Esophagus muscularis mucosa (tissue), 3 donors: Measurements from ENCODE around the gene USP12.

Experiments used
- POLR2A ChIP-seq: fragments of 450-650 bp; IDR thresholded peaks from one replicate; pipeline ENCODE4 v1.6.1; 2017; ENCODE audit warnings: antibody characterized with exemption, moderate library complexity, mild to moderate bottlenecking, low read depth
- POLR2AphosphoS5 ChIP-seq, 2 donors: sonication (generic); formaldehyde crosslinking; IDR thresholded peaks; one replicate each; pipeline ENCODE4 v1.6.1; 2017; ENCODE audit warnings: antibody characterized with exemption in 2 of 2
- TF ChIP-seq, protein P1 (sequence below), 3 experiments: fragments of 200-600 bp in 2 of 3; fragments of 450-650 bp in 1 of 3; sonication (generic) in 2 of 3; IDR thresholded peaks; one replicate each; pipeline ENCODE4 v1.5.1; 2017 to 2019; ENCODE audit warnings: antibody characterized with exemption in 3 of 3, mild to moderate bottlenecking in 2 of 3, moderate library complexity in 1 of 3

DNA sequence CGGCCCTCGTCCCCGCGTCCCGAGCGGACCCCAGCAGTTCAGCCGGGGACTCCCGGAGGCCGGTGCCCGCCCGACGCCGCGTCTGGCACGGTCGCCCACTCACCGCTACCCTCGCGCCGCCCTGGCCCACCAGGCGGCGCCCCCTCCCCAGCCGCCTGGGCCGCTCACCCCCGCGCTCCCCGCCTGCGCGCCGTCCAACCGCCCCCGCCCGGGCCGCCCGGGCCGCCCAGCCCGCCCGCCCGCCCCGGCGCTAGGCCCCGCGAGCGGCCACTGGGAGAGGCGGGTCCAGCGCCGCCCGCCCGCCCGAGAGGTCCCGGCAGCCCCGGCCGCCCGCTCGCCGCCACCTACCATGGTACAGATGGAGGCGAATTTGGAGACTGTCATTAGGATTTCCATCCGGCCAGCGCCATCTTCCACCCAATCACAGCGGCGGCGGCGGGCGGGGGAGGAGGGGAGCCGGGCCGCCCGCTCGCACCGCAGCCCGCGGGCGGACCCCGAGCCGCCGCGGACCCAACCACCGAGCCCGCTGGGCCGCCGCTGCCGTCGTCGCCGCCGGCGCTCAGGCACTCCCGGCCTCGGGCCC lies at the start of gene USP12:
- TF ChIP-seq, protein P1, sequence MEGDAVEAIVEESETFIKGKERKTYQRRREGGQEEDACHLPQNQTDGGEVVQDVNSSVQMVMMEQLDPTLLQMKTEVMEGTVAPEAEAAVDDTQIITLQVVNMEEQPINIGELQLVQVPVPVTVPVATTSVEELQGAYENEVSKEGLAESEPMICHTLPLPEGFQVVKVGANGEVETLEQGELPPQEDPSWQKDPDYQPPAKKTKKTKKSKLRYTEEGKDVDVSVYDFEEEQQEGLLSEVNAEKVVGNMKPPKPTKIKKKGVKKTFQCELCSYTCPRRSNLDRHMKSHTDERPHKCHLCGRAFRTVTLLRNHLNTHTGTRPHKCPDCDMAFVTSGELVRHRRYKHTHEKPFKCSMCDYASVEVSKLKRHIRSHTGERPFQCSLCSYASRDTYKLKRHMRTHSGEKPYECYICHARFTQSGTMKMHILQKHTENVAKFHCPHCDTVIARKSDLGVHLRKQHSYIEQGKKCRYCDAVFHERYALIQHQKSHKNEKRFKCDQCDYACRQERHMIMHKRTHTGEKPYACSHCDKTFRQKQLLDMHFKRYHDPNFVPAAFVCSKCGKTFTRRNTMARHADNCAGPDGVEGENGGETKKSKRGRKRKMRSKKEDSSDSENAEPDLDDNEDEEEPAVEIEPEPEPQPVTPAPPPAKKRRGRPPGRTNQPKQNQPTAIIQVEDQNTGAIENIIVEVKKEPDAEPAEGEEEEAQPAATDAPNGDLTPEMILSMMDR (IDR thresholded peaks at IDR 0.05), result peak in 2 of 3 experiments; percentile 13 to 18
- TF ChIP-seq POLR2AphosphoS5 (IDR thresholded peaks at IDR 0.05) (peak in 1 of 2 donors; percentile 55), POLR2A (no peak)
